ENCODE measurements around the gene NRCAM.

Gene NRCAM

DNA sequence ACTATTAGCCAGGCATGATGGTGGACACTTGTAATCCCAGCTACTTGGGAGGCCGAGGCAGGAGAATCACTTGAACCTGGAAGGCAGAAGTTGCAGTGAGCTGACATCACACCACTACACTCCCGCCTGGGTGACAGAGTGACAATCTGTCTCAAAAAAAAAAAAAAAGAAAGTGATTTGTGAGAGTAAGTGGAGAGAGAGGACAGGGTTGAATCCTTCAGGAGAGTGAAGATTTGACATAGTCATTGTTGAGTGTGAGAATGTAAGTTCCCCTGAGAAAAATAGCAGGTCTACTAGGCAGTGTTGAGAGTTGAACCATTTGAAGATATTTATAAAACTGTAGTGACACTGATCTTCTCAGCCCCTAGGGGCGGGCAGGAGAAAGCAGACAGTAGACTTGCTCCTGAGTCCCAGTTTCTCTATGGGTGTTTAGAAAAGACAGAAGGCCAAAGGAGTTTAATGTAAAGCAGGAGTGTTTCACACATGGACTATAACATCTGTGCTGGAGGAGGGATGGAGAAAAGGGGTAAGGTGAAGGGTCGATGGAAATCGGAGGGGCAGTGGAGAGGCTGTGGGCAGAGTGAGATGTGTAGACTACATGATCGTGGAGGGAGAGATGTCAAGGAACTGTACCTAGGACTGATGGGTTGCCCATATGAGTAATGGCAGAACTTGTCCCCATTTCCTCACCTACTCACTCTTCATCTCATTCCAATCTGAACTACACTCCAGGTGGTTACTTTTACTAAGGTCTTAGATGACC is 312.4 kb downstream of the NRCAM start:
- Histone ChIP-seq H2BK12ac (ENCODE audit: low read length in 2 of 2) (peak overlapping the region in 1 of 2 experiments; percentile 67), H3K14ac (ENCODE audit: low read length in 2 of 2) (no peak overlapping the region), H3K36me3 (ENCODE audit: control insufficient read depth in 1 of 2, insufficient read depth in 2 of 2, low read depth in 1 of 2, low read length in 2 of 2) (no peaks in the 10 kb centered on the region), H2BK5ac (ENCODE audit: low read depth, low read length, poor library complexity, severe bottlenecking) (no peak overlapping the region), H3K27ac (ENCODE audit: low read length, poor library complexity, severe bottlenecking) (no peak overlapping the region), H3K4ac (ENCODE audit: low read depth in 1 of 2, low read length in 2 of 2) (no peak overlapping the region), H2AK5ac (ENCODE audit: low read length, severe bottlenecking) (no peak overlapping the region), H3K79me1 (replicated peaks; ENCODE audit: low read length, poor library complexity, severe bottlenecking) (no peaks in the 10 kb centered on the region), H2AFZ (ENCODE audit: low read depth, low read length) (no peak overlapping the region), H4K91ac (ENCODE audit: low read length) (no peak overlapping the region), H2BK15ac (ENCODE audit: low read depth, poor library complexity, severe bottlenecking) (no peak overlapping the region), H2BK120ac (ENCODE audit: low read depth, low read length) (no peak overlapping the region), H3K18ac (ENCODE audit: low read depth in 1 of 2, low read length in 2 of 2) (no peak overlapping the region), H3K9me3 (ENCODE audit: control insufficient read depth, low read length) (no peaks in the 10 kb centered on the region), H3K4me1 (ENCODE audit: control insufficient read depth, insufficient read depth, low read depth, low read length) (peaks cover 4% of the 10 kb centered on the region), H3K4me2 (ENCODE audit: low read length, poor library complexity, severe bottlenecking) (no peak overlapping the region), H4K8ac (ENCODE audit: low read length) (no peak overlapping the region), H3K27me3 (ENCODE audit: control insufficient read depth in 1 of 2, insufficient read depth in 1 of 2, low read length in 2 of 2) (no peaks in the 10 kb centered on the region), H3K4me3 (ENCODE audit: insufficient read depth in 1 of 2, low read depth in 1 of 2, low read length in 2 of 2) (no peak overlapping the region), H3K23ac (ENCODE audit: low read length in 2 of 2) (no peak overlapping the region), H3K9ac (ENCODE audit: low read length) (no peak overlapping the region)
- 99% methylated on average over 6 of the region's 6 CpGs for WGBS
- no peak for DNase-seq

DNA sequence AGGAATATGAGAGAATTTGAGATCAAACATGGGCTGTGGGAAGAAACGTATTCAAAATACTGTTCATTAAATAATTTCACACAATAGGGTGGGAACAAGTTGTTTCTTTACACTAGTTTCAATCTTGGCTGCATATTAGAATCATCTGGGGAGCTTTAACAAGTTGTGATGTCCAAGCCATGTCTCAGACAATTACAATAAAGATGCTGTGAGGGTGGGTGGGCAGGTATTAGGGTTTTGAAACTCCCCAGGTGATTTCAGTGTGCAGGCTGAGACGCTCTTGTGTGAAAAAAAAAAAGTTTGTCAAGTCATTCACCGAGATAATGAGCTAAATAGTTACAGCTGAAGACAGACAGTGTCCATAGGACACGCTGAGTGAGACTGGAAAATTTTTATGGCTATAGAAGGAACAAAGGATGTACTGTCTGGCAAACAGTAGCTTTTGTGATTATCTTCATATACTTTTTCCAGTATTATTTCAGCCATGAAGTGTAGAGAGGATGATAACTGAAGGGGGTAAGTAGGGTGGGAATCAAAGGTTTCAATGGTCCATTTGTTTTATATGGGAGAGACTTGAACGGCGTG is 313.5 kb downstream of the NRCAM start:
- peaks cover 4% of the 10 kb centered on the region for H3K4me1 ChIP-seq (ENCODE audit: control insufficient read depth, insufficient read depth, low read depth, low read length)
- H4K91ac ChIP-seq (ENCODE audit: low read length): no peak overlapping the region
- no peak overlapping the region for H2BK12ac ChIP-seq (ENCODE audit: low read length in 2 of 2)
- no peak overlapping the region for H2BK5ac ChIP-seq (ENCODE audit: low read depth, low read length, poor library complexity, severe bottlenecking)
- no peaks in the 10 kb centered on the region for H3K36me3 ChIP-seq (ENCODE audit: control insufficient read depth in 1 of 2, insufficient read depth in 2 of 2, low read depth in 1 of 2, low read length in 2 of 2)
- no peak overlapping the region for H2BK120ac ChIP-seq (ENCODE audit: low read depth, low read length)
- no peak overlapping the region for H3K4me3 ChIP-seq (ENCODE audit: insufficient read depth in 1 of 2, low read depth in 1 of 2, low read length in 2 of 2)
- H3K27me3 ChIP-seq (ENCODE audit: control insufficient read depth in 1 of 2, insufficient read depth in 1 of 2, low read length in 2 of 2): no peaks in the 10 kb centered on the region
- no peak overlapping the region for H3K4ac ChIP-seq (ENCODE audit: low read depth in 1 of 2, low read length in 2 of 2)
- H3K9ac ChIP-seq (ENCODE audit: low read length): no peak overlapping the region
- H3K18ac ChIP-seq (ENCODE audit: low read depth in 1 of 2, low read length in 2 of 2): no peak overlapping the region
- no peak for DNase-seq
- no peak overlapping the region for H3K27ac ChIP-seq (ENCODE audit: low read length, poor library complexity, severe bottlenecking)
- no peak overlapping the region for H2AFZ ChIP-seq (ENCODE audit: low read depth, low read length)
- peak overlapping the region; percentile 69 for H2AK5ac ChIP-seq (ENCODE audit: low read length, severe bottlenecking)
- H4K8ac ChIP-seq (ENCODE audit: low read length): no peak overlapping the region
- no peak overlapping the region for H2BK15ac ChIP-seq (ENCODE audit: low read depth, poor library complexity, severe bottlenecking)
- no peak overlapping the region for H3K4me2 ChIP-seq (ENCODE audit: low read length, poor library complexity, severe bottlenecking)
- H3K14ac ChIP-seq (ENCODE audit: low read length in 2 of 2): no peak overlapping the region
- no peak overlapping the region for H3K23ac ChIP-seq (ENCODE audit: low read length in 2 of 2)
- H3K9me3 ChIP-seq (ENCODE audit: control insufficient read depth, low read length): no peaks in the 10 kb centered on the region
- 90% methylated on average over 5 of the region's 6 CpGs for WGBS
- no peaks in the 10 kb centered on the region for H3K79me1 ChIP-seq (replicated peaks; ENCODE audit: low read length, poor library complexity, severe bottlenecking)

DNA sequence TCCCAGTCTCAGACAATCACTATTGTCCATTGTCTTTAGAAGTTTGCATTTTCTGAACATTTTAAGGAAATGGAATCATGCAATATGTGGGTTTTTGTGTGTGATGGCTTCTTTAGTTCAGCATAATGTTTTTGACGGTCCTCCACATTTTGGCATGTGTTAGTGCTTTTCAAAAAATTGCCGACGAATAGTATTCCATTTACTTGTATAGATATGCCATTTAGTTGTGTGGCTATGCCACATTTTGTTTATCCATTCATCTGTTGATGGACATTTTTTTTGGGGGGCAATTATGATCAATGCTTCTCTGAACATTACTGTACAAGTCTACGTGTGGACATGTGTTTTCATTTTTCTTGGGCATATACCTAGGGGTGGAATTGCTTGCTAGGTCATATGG is 314.1 kb downstream of the NRCAM start:
- H3K4me3 ChIP-seq (ENCODE audit: insufficient read depth in 1 of 2, low read depth in 1 of 2, low read length in 2 of 2): no peak overlapping the region
- H3K18ac ChIP-seq (ENCODE audit: low read depth in 1 of 2, low read length in 2 of 2): no peak overlapping the region

DNA sequence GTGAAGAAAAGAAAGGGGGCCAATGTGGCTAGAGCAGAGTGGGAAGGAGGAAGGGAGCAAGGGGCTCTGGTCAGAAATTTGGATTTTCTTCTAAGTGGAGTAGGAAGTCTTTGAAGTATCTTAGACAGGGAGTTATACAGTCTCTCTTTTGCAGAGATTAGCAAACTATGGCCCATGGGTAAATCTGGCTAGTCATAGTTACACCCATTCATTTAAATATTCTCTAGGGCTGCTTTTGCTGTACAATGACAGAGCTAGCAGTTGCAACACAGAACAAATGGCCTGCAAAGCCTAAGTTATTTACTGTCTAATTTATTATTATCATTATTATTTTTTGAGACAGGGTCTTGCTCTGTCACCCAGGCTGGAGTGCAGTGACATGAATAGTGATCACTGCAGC is 315.6 kb downstream of the NRCAM start:
- Histone ChIP-seq H2BK5ac (ENCODE audit: low read depth, low read length, poor library complexity, severe bottlenecking) (no peak overlapping the region), H2BK120ac (ENCODE audit: low read depth, low read length) (no peak overlapping the region), H3K14ac (ENCODE audit: low read length in 2 of 2) (no peak overlapping the region), H3K36me3 (ENCODE audit: control insufficient read depth in 1 of 2, insufficient read depth in 2 of 2, low read depth in 1 of 2, low read length in 2 of 2) (no peaks in the 10 kb centered on the region), H3K18ac (ENCODE audit: low read depth in 1 of 2, low read length in 2 of 2) (no peak overlapping the region), H3K4me2 (ENCODE audit: low read length, poor library complexity, severe bottlenecking) (no peak overlapping the region), H3K27ac (ENCODE audit: low read length, poor library complexity, severe bottlenecking) (no peak overlapping the region), H3K4me1 (ENCODE audit: control insufficient read depth, insufficient read depth, low read depth, low read length) (peaks cover 2% of the 10 kb centered on the region), H3K4me3 (ENCODE audit: insufficient read depth in 1 of 2, low read depth in 1 of 2, low read length in 2 of 2) (no peak overlapping the region), H4K8ac (ENCODE audit: low read length) (no peak overlapping the region), H3K9me3 (ENCODE audit: control insufficient read depth, low read length) (no peaks in the 10 kb centered on the region), H3K4ac (ENCODE audit: low read depth in 1 of 2, low read length in 2 of 2) (no peak overlapping the region), H2BK12ac (ENCODE audit: low read length in 2 of 2) (no peak overlapping the region), H3K23ac (ENCODE audit: low read length in 2 of 2) (no peak overlapping the region), H3K27me3 (ENCODE audit: control insufficient read depth in 1 of 2, insufficient read depth in 1 of 2, low read length in 2 of 2) (no peaks in the 10 kb centered on the region), H3K79me1 (replicated peaks; ENCODE audit: low read length, poor library complexity, severe bottlenecking) (no peaks in the 10 kb centered on the region), H2AK5ac (ENCODE audit: low read length, severe bottlenecking) (no peak overlapping the region), H2AFZ (ENCODE audit: low read depth, low read length) (no peak overlapping the region), H2BK15ac (ENCODE audit: low read depth, poor library complexity, severe bottlenecking) (no peak overlapping the region), H3K9ac (ENCODE audit: low read length) (no peak overlapping the region), H4K91ac (ENCODE audit: low read length) (no peak overlapping the region)
- no peak for DNase-seq

More for the DNA sequence above, 314.1 kb downstream of the NRCAM start:
- H4K8ac ChIP-seq (ENCODE audit: low read length): no peak overlapping the region
- no peak overlapping the region for H2BK120ac ChIP-seq (ENCODE audit: low read depth, low read length)
- H3K27me3 ChIP-seq (ENCODE audit: control insufficient read depth in 1 of 2, insufficient read depth in 1 of 2, low read length in 2 of 2): no peaks in the 10 kb centered on the region
- no peak overlapping the region for H3K4ac ChIP-seq (ENCODE audit: low read depth in 1 of 2, low read length in 2 of 2)
- no peak overlapping the region for H2BK15ac ChIP-seq (ENCODE audit: low read depth, poor library complexity, severe bottlenecking)
- peaks cover 4% of the 10 kb centered on the region for H3K4me1 ChIP-seq (ENCODE audit: control insufficient read depth, insufficient read depth, low read depth, low read length)
- H4K91ac ChIP-seq (ENCODE audit: low read length): no peak overlapping the region
- no peak overlapping the region for H2AK5ac ChIP-seq (ENCODE audit: low read length, severe bottlenecking)
- no peaks in the 10 kb centered on the region for H3K36me3 ChIP-seq (ENCODE audit: control insufficient read depth in 1 of 2, insufficient read depth in 2 of 2, low read depth in 1 of 2, low read length in 2 of 2)
- no peak overlapping the region for H2AFZ ChIP-seq (ENCODE audit: low read depth, low read length)
- no peak overlapping the region for H3K4me2 ChIP-seq (ENCODE audit: low read length, poor library complexity, severe bottlenecking)
- H3K9ac ChIP-seq (ENCODE audit: low read length): no peak overlapping the region
- no peak overlapping the region for H2BK5ac ChIP-seq (ENCODE audit: low read depth, low read length, poor library complexity, severe bottlenecking)
- DNase-seq: no peak
- no peaks in the 10 kb centered on the region for H3K79me1 ChIP-seq (replicated peaks; ENCODE audit: low read length, poor library complexity, severe bottlenecking)
- H3K23ac ChIP-seq (ENCODE audit: low read length in 2 of 2): no peak overlapping the region
- no peak overlapping the region for H3K27ac ChIP-seq (ENCODE audit: low read length, poor library complexity, severe bottlenecking)
- 100% methylated on average over 3 of the region's 4 CpGs for WGBS
- H3K14ac ChIP-seq (ENCODE audit: low read length in 2 of 2): no peak overlapping the region
- H2BK12ac ChIP-seq (ENCODE audit: low read length in 2 of 2): no peak overlapping the region
- no peaks in the 10 kb centered on the region for H3K9me3 ChIP-seq (ENCODE audit: control insufficient read depth, low read length)
